HG03108 (cell line): ENCODE data around the gene FAM217A.

ENCODE experiments used
- ATAC-seq: cut with Tn5 transposase; IDR thresholded peaks from one replicate; pipeline ENCODE4 v1.9.1; 2021; ENCODE audit warnings: moderate library complexity; ENCODE audit not compliant: unreplicated experiment

The FAM217A gene

GRCh38 chr6:4085332-4085700 lies 6.4 kb upstream of the FAM217A start:
- no peak for ATAC-seq

- ATAC-seq = no peak
Observed at GRCh38 chr6:4084444-4085331, 5.8 kb upstream of the FAM217A start.

- ATAC-seq = no peak
Observed at GRCh38 chr6:4074478-4075235, 4.3 kb downstream of the FAM217A start.

- no peak for ATAC-seq
Observed at GRCh38 chr6:4071330-4071729, 7.6 kb downstream of the FAM217A start.

- ATAC-seq = no peak
Observed at GRCh38 chr6:4069199-4069598, 9.7 kb downstream of the FAM217A start.

- ATAC-seq = no peak
Observed at GRCh38 chr6:4067673-4068072, 11.3 kb downstream of the FAM217A start.

GRCh38 chr6:4066029-4066755 lies 12.7 kb downstream of the FAM217A start:
- no peak for ATAC-seq

GRCh38 chr6:4059115-4059777 lies 19.7 kb downstream of the FAM217A start:
- no peak for ATAC-seq

- ATAC-seq = no peak
Observed at GRCh38 chr6:4057036-4057435, 21.9 kb downstream of the FAM217A start.

GRCh38 chr6:4055420-4056041 lies 23.4 kb downstream of the FAM217A start:
- no peak for ATAC-seq

- ATAC-seq = no peak
Observed at GRCh38 chr6:4049246-4049645, 29.7 kb downstream of the FAM217A start.

- no peak for ATAC-seq
Observed at GRCh38 chr6:4041480-4041879, 37.5 kb downstream of the FAM217A start.

GRCh38 chr6:4039348-4039747 lies 39.6 kb downstream of the FAM217A start:
- ATAC-seq = no peak

- no peak for ATAC-seq
Observed at GRCh38 chr6:4036581-4036980, 42.4 kb downstream of the FAM217A start.

GRCh38 chr6:4032475-4032874 lies 46.5 kb downstream of the FAM217A start:
- no peak for ATAC-seq

- no peak for ATAC-seq
Observed at GRCh38 chr6:4031442-4031841, 47.5 kb downstream of the FAM217A start.

- no peak for ATAC-seq
Observed at GRCh38 chr6:4030669-4031068, 48.3 kb downstream of the FAM217A start.

- no peak for ATAC-seq
Observed at GRCh38 chr6:4029687-4030086, 49.2 kb downstream of the FAM217A start.

- ATAC-seq = no peak
Observed at GRCh38 chr6:4028051-4028450, 50.9 kb downstream of the FAM217A start.

GRCh38 chr6:4025681-4026080 lies 53.3 kb downstream of the FAM217A start:
- no peak for ATAC-seq

GRCh38 chr6:4023240-4023639 lies 55.7 kb downstream of the FAM217A start:
- no peak for ATAC-seq
